NCI-H446 treated with DMSO at 0.1 percent for 48 hours (cell line): Measurements from ENCODE around the gene SH3RF3.

Experiments
- DNase-seq: peaks from one replicate; lab custom pipeline; 2025; lab: John Stamatoyannopoulos, UW

The SH3RF3 gene

GRCh38 chr2:109139865-109140396 lies 10.9 kb downstream of the SH3RF3 start:
- DNase-seq = no peak

- no peak for DNase-seq
Observed at GRCh38 chr2:109141006-109141600, 12.1 kb downstream of the SH3RF3 start.

- DNase-seq = no peak
Observed at GRCh38 chr2:109141727-109142283, 12.8 kb downstream of the SH3RF3 start.

- DNase-seq = no peak
Observed at GRCh38 chr2:109142416-109143210, 13.6 kb downstream of the SH3RF3 start.

GRCh38 chr2:109143214-109144187 lies 14.5 kb downstream of the SH3RF3 start:
- DNase-seq = no peak

- no peak for DNase-seq
Observed at GRCh38 chr2:109144271-109144670, 15.3 kb downstream of the SH3RF3 start.

GRCh38 chr2:109144721-109145120 lies 15.7 kb downstream of the SH3RF3 start:
- no peak for DNase-seq

- no peak for DNase-seq
Observed at GRCh38 chr2:109145286-109145685, 16.3 kb downstream of the SH3RF3 start.

- DNase-seq = no peak
Observed at GRCh38 chr2:109147405-109147804, 18.4 kb downstream of the SH3RF3 start.

GRCh38 chr2:109148117-109148746 lies 19.2 kb downstream of the SH3RF3 start:
- no peak for DNase-seq

GRCh38 chr2:109148991-109149645 lies 20.1 kb downstream of the SH3RF3 start:
- no peak for DNase-seq

- DNase-seq = no peak
Observed at GRCh38 chr2:109150559-109150958, 21.6 kb downstream of the SH3RF3 start.

- DNase-seq = no peak
Observed at GRCh38 chr2:109151519-109151918, 22.5 kb downstream of the SH3RF3 start.

- no peak for DNase-seq
Observed at GRCh38 chr2:109153005-109153784, 24.2 kb downstream of the SH3RF3 start.

- no peak for DNase-seq
Observed at GRCh38 chr2:109153807-109154206, 24.8 kb downstream of the SH3RF3 start.

- DNase-seq = no peak
Observed at GRCh38 chr2:109154226-109154625, 25.2 kb downstream of the SH3RF3 start.

GRCh38 chr2:109155553-109156451 lies 26.8 kb downstream of the SH3RF3 start:
- no peak for DNase-seq

GRCh38 chr2:109157563-109158105 lies 28.6 kb downstream of the SH3RF3 start:
- no peak for DNase-seq

GRCh38 chr2:109158237-109158636 lies 29.2 kb downstream of the SH3RF3 start:
- no peak for DNase-seq
